ENCODE results near the gene RTP2.

DNA sequence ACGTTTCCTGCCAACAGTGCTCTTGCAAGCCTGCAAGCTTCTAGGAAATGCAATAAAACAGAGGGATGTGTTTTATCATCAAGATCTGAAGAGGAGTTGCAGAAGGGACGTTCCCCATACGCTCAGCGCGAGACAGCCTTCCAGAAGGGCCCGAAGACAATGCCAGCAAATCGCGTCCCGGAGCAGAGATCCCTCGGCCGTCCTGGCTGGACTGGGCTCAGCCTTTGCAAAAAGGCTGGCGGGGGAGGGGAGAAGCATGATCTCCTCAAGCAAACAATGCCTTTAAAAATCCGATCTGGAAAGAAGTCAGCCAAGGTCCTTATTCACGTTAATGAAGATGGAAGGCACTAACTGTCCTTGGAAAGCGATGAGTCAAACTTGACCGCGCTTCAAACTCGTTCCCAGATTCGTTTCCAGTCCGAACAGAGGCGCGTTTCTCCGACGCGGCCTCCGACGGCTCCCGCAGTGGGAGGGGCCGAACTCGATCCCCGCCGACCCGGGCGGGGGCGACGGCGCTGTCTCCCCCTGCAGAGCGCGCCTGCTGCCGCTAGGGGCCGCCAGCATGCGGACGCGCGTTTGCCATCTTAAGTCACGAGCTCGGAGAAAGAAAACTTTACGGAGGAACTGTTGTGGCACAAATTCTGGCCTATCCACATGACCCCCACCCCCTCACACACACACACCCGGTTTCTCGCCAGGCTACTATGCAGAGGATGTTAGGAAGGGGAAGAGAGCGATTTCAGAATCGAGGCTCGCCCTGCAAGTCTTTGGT, 37.4 kb upstream of the RTP2 start:
- TF ChIP-seq POLR2A (IDR thresholded peaks at IDR 0.05; ENCODE audit: extremely low read depth, insufficient read length), result no peak
- TF ChIP-seq CTCF (IDR thresholded peaks at IDR 0.05; ENCODE audit: low read depth, low read length), result peak; percentile 90
